Psoas muscle (tissue), 8 donors: Measurements from ENCODE around the gene WDR93. TPM values are rescaled to one million over a fixed set of nuclear protein-coding genes. Genes with fewer than 3 reads are reported as not detected.

Experiments
- ATAC-seq, 4 donors: fragments of 200-7000 bp; cut with Tn5 transposase; one replicate each; pipeline ENCODE4 v1.9.1; 2020; ENCODE audit warnings: moderate library complexity in 3 of 4, mild to moderate bottlenecking in 2 of 4
- DNase-seq, 2 donors: peaks; one replicate each; pipeline ENCODE4 v3.0.0-alpha.2; 2020
- H3K27ac ChIP-seq: fragments of 200-600 bp; one replicate; pipeline ENCODE4 v1.8.0; 2022
- H3K27me3 ChIP-seq, 3 donors: fragments of 200-600 bp in 1 of 3; one replicate each; pipeline versions ENCODE4 v1.6.1 to v1.8.0; 2013 to 2022; ENCODE audit warnings: low read length in 2 of 3, mild to moderate bottlenecking in 2 of 3, moderate library complexity in 1 of 3; ENCODE audit not compliant: insufficient read depth in 3 of 3
- H3K36me3 ChIP-seq, 2 donors: fragments of 200-600 bp in 1 of 2; one replicate each; pipeline versions ENCODE4 v1.6.1 to v1.8.0; 2013 to 2022; ENCODE audit warnings: low read depth in 1 of 2, mild to moderate bottlenecking in 1 of 2, moderate library complexity in 1 of 2; ENCODE audit not compliant: insufficient read depth in 1 of 2
- H3K4me1 ChIP-seq: fragments of 200-600 bp; one replicate; pipeline ENCODE4 v1.8.0; 2022
- H3K4me3 ChIP-seq: fragments of 200-600 bp; one replicate; pipeline ENCODE4 v1.8.0; 2022; ENCODE audit warnings: mild to moderate bottlenecking
- H3K9me3 ChIP-seq: fragments of 200-600 bp; one replicate; pipeline ENCODE4 v1.8.0; 2022
- CTCF ChIP-seq: fragments of 200-600 bp; IDR thresholded peaks from one replicate; pipeline ENCODE4 v1.8.0; 2022; ENCODE audit warnings: antibody characterized with exemption
- WGBS, 3 donors: extraction: QIAGEN DNeasy Blood & Tissue Kit; methylation state at CpG; one replicate each; pipeline versions ENCODE4 v1.1.6 to v1.1.7; 2013; 5-methylcytosine and 5-hydroxymethylcytosine counted together
- intact Hi-C, 2 donors: fragments of 100-400 bp; cut with DNase I; formaldehyde crosslinking; loops; one replicate each; pipeline versions ENCODE4 v1.11.0 to v1.14.2; 2022
- polyA plus RNA-seq, 3 donors: library from polyadenylated mRNA; stranded (reverse); fragments of 200-250 nt; gene quantifications; one replicate each; pipeline ENCODE4 v1.2.3, GENCODE V29; 2013
- total RNA-seq, 4 donors: library from RNA; stranded (reverse); fragmentation: NEBNext Ultra II Directional in 2 of 4; extraction: Animal tissue kit (Norgen Biotek cat#: 25700) in 2 of 4; gene quantifications; one replicate each; pipeline versions ENCODE4 v1.2.1 to v1.2.4, GENCODE V29; 2021 to 2023
- donor health status: healthy with polysubstance abuse.
- donor health status: DM: no; HTN: no; CAD: no; lungs with moderate emphysema.
- donor health status: Bipolar disorder and iron deficiency.
- donor health status: healthy.
- donor health status: DM: yes; HTN: yes; CAD: no.
- donor health status: DM: no; HTN: no; CAD: no.
- donor health status: DM: no; HTN: no; CAD: no.
- donor health status: DM: yes; HTN: yes; CAD: no.

The WDR93 gene
- total and polyA plus RNA-seq, 7 donors: 0.03 TPM; not detected in 6

DNA sequence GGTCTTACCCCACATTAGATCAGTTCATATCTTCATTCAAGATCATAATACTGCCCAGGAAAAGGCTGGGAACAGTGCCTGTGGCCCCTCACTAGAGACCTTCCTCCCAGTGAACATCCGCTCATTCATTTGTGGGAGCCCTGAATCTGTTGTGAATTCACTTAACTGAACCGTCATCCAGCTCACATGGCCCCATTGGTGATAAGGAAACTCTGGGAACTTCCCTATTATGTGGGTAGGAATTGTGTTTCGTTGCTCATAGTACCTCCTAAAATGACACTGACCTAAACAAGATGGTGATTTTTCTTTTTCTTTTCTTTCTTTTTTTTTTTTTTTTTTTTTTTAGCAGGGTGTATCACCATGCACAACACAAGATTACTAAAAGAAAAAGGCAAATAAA lies 78.8 kb downstream of the WDR93 start:
- no peak for DNase-seq
- Histone ChIP-seq H3K4me1 (peaks cover 22% of the 10 kb centered on the region), H3K27me3 (no peaks in the 10 kb centered on the region), H3K27ac (no peak overlapping the region), H3K9me3 (no peaks in the 10 kb centered on the region), H3K4me3 (no peak overlapping the region), H3K36me3 (no peaks in the 10 kb centered on the region)
- intact Hi-C loops: no loop called here
- TF ChIP-seq CTCF: no peak
- ATAC-seq: no peak
- WGBS, 3 donors: 91 to 96% (median 94%) methylated on average over 3 of the region's 3 CpGs

GRCh38 chr15:89770041-89770440 lies 79.4 kb downstream of the WDR93 start:
- 82 to 91% (median 85%) methylated on average over 3 of the region's 3 CpGs for WGBS, 3 donors

DNA sequence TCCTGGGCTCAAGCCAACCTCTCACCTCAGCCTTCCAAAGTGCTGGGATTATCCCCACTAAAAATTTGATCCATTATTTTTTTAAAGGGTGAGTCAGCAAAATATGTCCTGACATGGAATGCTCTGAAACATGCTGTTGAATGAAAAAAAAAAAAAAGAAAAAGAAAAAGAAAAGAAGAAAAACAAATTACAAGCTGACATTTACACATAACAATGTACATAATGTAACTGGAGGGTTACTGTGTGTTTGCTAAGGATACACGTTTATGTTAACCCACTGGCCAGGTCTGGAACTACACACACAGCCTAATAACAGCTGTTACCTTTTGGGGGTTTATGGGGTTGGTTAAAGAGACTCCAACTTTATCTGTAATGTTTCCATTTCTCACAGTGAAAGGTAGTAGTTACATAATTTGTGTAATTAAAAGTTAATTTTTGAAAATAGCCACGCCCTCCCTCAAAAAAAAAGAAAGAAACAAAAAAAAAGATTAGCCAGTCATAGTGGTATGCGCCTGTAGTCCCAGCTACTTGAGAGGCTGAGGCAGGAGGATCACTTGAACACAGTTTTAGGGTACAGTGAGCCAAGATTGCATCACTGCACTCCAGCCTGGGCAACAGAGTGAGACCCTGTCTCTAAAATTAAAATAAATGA lies 82.4 kb downstream of the WDR93 start:
- DNase-seq: no peak
- intact Hi-C loops: loop anchor here in 1 of 2 donors (5.0 kb wide), 1 partner anchor 54 kb away; no protein-coding TSS in a partner anchor
- 68 to 78% (median 73%) methylated on average over 3 of the region's 3 CpGs for WGBS, 3 donors
- Histone ChIP-seq H3K36me3 (no peaks in the 10 kb centered on the region), H3K9me3 (no peaks in the 10 kb centered on the region), H3K4me3 (no peak overlapping the region), H3K27ac (no peak overlapping the region), H3K27me3 (no peaks in the 10 kb centered on the region), H3K4me1 (peaks cover 9% of the 10 kb centered on the region)
- no peak for ATAC-seq
- TF ChIP-seq CTCF: no peak

More at GRCh38 chr15:89770041-89770440, 79.4 kb downstream of the WDR93 start:
- no peak overlapping the region for H3K27ac ChIP-seq
- no peaks in the 10 kb centered on the region for H3K36me3 ChIP-seq
- H3K4me3 ChIP-seq: no peak overlapping the region
- DNase-seq (no peak), ATAC-seq (no peak)
- H3K27me3 ChIP-seq: no peaks in the 10 kb centered on the region
- peaks cover 22% of the 10 kb centered on the region for H3K4me1 ChIP-seq
- no peak for TF ChIP-seq CTCF
- no peaks in the 10 kb centered on the region for H3K9me3 ChIP-seq
- intact Hi-C loops: loop anchor here in 1 of 2 donors (5.0 kb wide), 1 partner anchor 57 kb away; no protein-coding TSS in a partner anchor

- no peak overlapping the region for H3K27ac ChIP-seq
- ATAC-seq (no peak), DNase-seq (no peak)
- no peaks in the 10 kb centered on the region for H3K36me3 ChIP-seq
- H3K9me3 ChIP-seq: no peaks in the 10 kb centered on the region
- WGBS, 3 donors: 94 to 95% (median 94%) methylated on average over 5 of the region's 5 CpGs
- intact Hi-C loops: loop anchor here in 1 of 2 donors (5.0 kb wide), 1 partner anchor 53 kb away; no protein-coding TSS in a partner anchor
- H3K4me1 ChIP-seq: peaks cover 5% of the 10 kb centered on the region
- no peaks in the 10 kb centered on the region for H3K27me3 ChIP-seq
- no peak overlapping the region for H3K4me3 ChIP-seq
- no peak for TF ChIP-seq CTCF
Measured at GRCh38 chr15:89774492-89774891, 83.9 kb downstream of the WDR93 start.
